Transverse colon (tissue), 3 donors: ENCODE data around the gene CLEC2A.

Source experiments
- CTCF ChIP-seq, 5 experiments: fragments of 200-600 bp in 3 of 5; fragments of 450-650 bp in 2 of 5; sonication (generic) in 3 of 5; IDR thresholded peaks; 1 replicate in 2 of 5; 2 replicates in 3 of 5; pipeline ENCODE4 v1.5.1; 2016 to 2017; ENCODE audit warnings: antibody characterized with exemption in 5 of 5, inconsistent platforms in 3 of 5, mild to moderate bottlenecking in 2 of 5, moderate library complexity in 1 of 5
- POLR2A ChIP-seq: fragments of 450-650 bp; IDR thresholded peaks from one replicate; pipeline ENCODE4 v1.6.1; 2016; ENCODE audit warnings: antibody characterized with exemption, mild to moderate bottlenecking, moderate library complexity

- TF ChIP-seq CTCF (IDR thresholded peaks at IDR 0.05) (no peak), POLR2A (no peak)
Measured at GRCh38 chr12:9935026-9935425, 2.9 kb upstream of the CLEC2A start.
